HEK293 (cell line): ENCODE measurements around the gene EBF4.

ENCODE experiments used
- CTCF ChIA-PET: fragments of 350-600 bp; formaldehyde crosslinking; extraction: SDS; loops from one replicate; lab custom pipeline; 2021; ENCODE audit warnings: antibody characterized with exemption; lab: Yijun Ruan, JAX
- POLR2A ChIA-PET: fragments of 300-600 bp; formaldehyde crosslinking; extraction: SDS; loops from one replicate; lab custom pipeline; 2020; ENCODE audit warnings: antibody characterized with exemption, inconsistent platforms; lab: Yijun Ruan, JAX
- H3K27ac ChIP-seq: fragments of 200-500 bp; sonication (Bioruptor generic); 2 replicates; pipeline ENCODE4 v1.5.1; 2014; ENCODE audit warnings: low read depth, low read length, control low read depth, inconsistent platforms; ENCODE audit errors: extremely low read depth
- H3K36me3 ChIP-seq, 2 experiments: fragments of 200-500 bp in 1 of 2; sonication (Bioruptor generic) in 1 of 2; 1 replicate in 1 of 2; 2 replicates in 1 of 2; pipeline ENCODE4 v1.5.1; 2014 to 2017; ENCODE audit warnings: inconsistent platforms in 2 of 2, low read length in 2 of 2; ENCODE audit not compliant: control insufficient read depth in 2 of 2, insufficient read depth in 1 of 2
- H3K4me1 ChIP-seq: fragments of 200-500 bp; sonication (Bioruptor generic); 2 replicates; pipeline ENCODE4 v1.5.1; 2014; ENCODE audit warnings: mild to moderate bottlenecking, low read length, inconsistent platforms; ENCODE audit not compliant: control insufficient read depth, insufficient read depth
- H3K4me3 ChIP-seq: 2 replicates; pipeline ENCODE4 v1.5.1; 2011; ENCODE audit warnings: low read depth, mild to moderate bottlenecking, control low read depth, low read length, moderate library complexity
- H3K9me3 ChIP-seq: fragments of 200-500 bp; sonication (Bioruptor generic); 2 replicates; pipeline ENCODE4 v1.5.1; 2014; ENCODE audit warnings: low read depth, low read length, inconsistent platforms; ENCODE audit not compliant: control insufficient read depth, insufficient read depth
- BCL6B ChIP-seq: fragments of 450-650 bp; formaldehyde crosslinking; IDR thresholded peaks from 2 replicates; pipeline ENCODE4 v1.5.1; 2017; ENCODE audit warnings: missing biosample characterization, missing genetic modification characterization
- CTCF ChIP-seq: fragments of 450-650 bp; formaldehyde crosslinking; IDR thresholded peaks from 2 replicates; pipeline ENCODE4 v1.5.1; 2016; ENCODE audit warnings: missing biosample characterization, missing genetic modification characterization
- GLIS1 ChIP-seq: fragments of 450-650 bp; formaldehyde crosslinking; IDR thresholded peaks from 2 replicates; pipeline ENCODE4 v1.5.1; 2016; ENCODE audit warnings: missing biosample characterization, missing genetic modification characterization
- GLIS2 ChIP-seq: fragments of 450-650 bp; formaldehyde crosslinking; IDR thresholded peaks from 2 replicates; pipeline ENCODE4 v1.5.1; 2016; ENCODE audit warnings: missing biosample characterization, missing genetic modification characterization
- HIC1 ChIP-seq: fragments of 450-650 bp; formaldehyde crosslinking; IDR thresholded peaks from 2 replicates; pipeline ENCODE4 v1.5.1; 2016; ENCODE audit warnings: missing biosample characterization, missing genetic modification characterization
- KLF1 ChIP-seq: fragments of 450-650 bp; formaldehyde crosslinking; IDR thresholded peaks from 2 replicates; pipeline ENCODE4 v1.5.1; 2016; ENCODE audit warnings: missing biosample characterization, missing genetic modification characterization
- SP7 ChIP-seq: fragments of 450-650 bp; formaldehyde crosslinking; IDR thresholded peaks from 2 replicates; pipeline ENCODE4 v1.5.1; 2016; ENCODE audit warnings: missing biosample characterization, missing genetic modification characterization
- ZFHX2 ChIP-seq: fragments of 450-650 bp; formaldehyde crosslinking; conservative IDR thresholded peaks from 2 replicates; pipeline ENCODE4 v1.5.1; 2016; ENCODE audit warnings: missing biosample characterization, missing genetic modification characterization
- ZFP69B ChIP-seq: fragments of 450-650 bp; formaldehyde crosslinking; IDR thresholded peaks from 2 replicates; pipeline ENCODE4 v1.5.1; 2016; ENCODE audit warnings: missing biosample characterization, missing genetic modification characterization
- ZNF146 ChIP-seq: fragments of 450-650 bp; formaldehyde crosslinking; IDR thresholded peaks from 2 replicates; pipeline ENCODE4 v1.5.1; 2016; ENCODE audit warnings: missing biosample characterization, missing genetic modification characterization
- ZNF239 ChIP-seq: fragments of 450-650 bp; formaldehyde crosslinking; IDR thresholded peaks from 2 replicates; pipeline ENCODE4 v1.5.1; 2016; ENCODE audit warnings: missing biosample characterization, missing genetic modification characterization
- ZNF366 ChIP-seq: fragments of 450-650 bp; formaldehyde crosslinking; conservative IDR thresholded peaks from 2 replicates; pipeline ENCODE4 v1.5.1; 2016; ENCODE audit warnings: missing biosample characterization, missing genetic modification characterization
- ZNF37A ChIP-seq: fragments of 450-650 bp; IDR thresholded peaks from 2 replicates; pipeline ENCODE4 v1.5.1; 2018; ENCODE audit warnings: missing biosample characterization, missing genetic modification characterization
- ZNF394 ChIP-seq: fragments of 450-650 bp; formaldehyde crosslinking; IDR thresholded peaks from 2 replicates; pipeline ENCODE4 v1.5.1; 2016; ENCODE audit warnings: missing biosample characterization, missing genetic modification characterization, mild to moderate bottlenecking, moderate library complexity, borderline replicate concordance
- ZNF623 ChIP-seq: fragments of 450-650 bp; formaldehyde crosslinking; IDR thresholded peaks from 2 replicates; pipeline ENCODE4 v1.5.1; 2016; ENCODE audit warnings: missing biosample characterization, missing genetic modification characterization

EBF4 gene

GRCh38 chr20:2759603-2760296, 67.2 kb downstream of the EBF4 start:
- Histone ChIP-seq H3K9me3 (no peaks in the 10 kb centered on the region), H3K36me3 (no peaks in the 10 kb centered on the region), H3K4me3 (no peak overlapping the region), H3K4me1 (no peaks in the 10 kb centered on the region), H3K27ac (no peak overlapping the region)
- CTCF ChIA-PET = interaction anchor here (0.6 to 9.8 kb wide), 4 partner anchors 18 to 279 kb away, joined by 3 to 159 read pairs (median 4); no protein-coding TSS in a partner anchor
- POLR2A ChIA-PET = no interaction called here
- TF ChIP-seq ZNF623 (tag by site-specific recombination) = no peak
- TF ChIP-seq GLIS2 (tag by site-specific recombination) = 0 out of 2 replicates have a peak, but pooled peaks have one; percentile 15
- TF ChIP-seq BCL6B (tag by site-specific recombination) = no peak
- TF ChIP-seq GLIS1 (tag by site-specific recombination) = 0 out of 2 replicates have a peak, but pooled peaks have one; percentile 37

- CTCF ChIA-PET = interaction anchor here (1.0 to 9.8 kb wide), 2 partner anchors 19 to 91 kb away, joined by 3 to 159 read pairs; no protein-coding TSS in a partner anchor
- H3K4me1 ChIP-seq = no peaks in the 10 kb centered on the region
- no peaks in the 10 kb centered on the region for H3K9me3 ChIP-seq
- no peak overlapping the region for H3K4me3 ChIP-seq
- no peaks in the 10 kb centered on the region for H3K36me3 ChIP-seq
- no peak overlapping the region for H3K27ac ChIP-seq
- TF ChIP-seq ZNF37A (tag by site-specific recombination) (no peak), KLF1 (tag by site-specific recombination) (peak; percentile 10; the same call in 1 of the 2 replicates), ZNF239 (tag by site-specific recombination) (no peak), ZNF366 (tag by site-specific recombination) (no peak), HIC1 (tag by site-specific recombination) (no peak)
- POLR2A ChIA-PET = no interaction called here
These were observed 67.8 kb downstream of the EBF4 start for GRCh38 chr20:2760297-2760951.

- Histone ChIP-seq H3K36me3 (no peaks in the 10 kb centered on the region), H3K9me3 (no peaks in the 10 kb centered on the region), H3K4me3 (no peak overlapping the region), H3K4me1 (no peaks in the 10 kb centered on the region), H3K27ac (no peak overlapping the region)
- 0 out of 2 replicates have a peak, but pooled peaks have one; percentile 16 for TF ChIP-seq ZFHX2
- TF ChIP-seq ZNF394 (tag by site-specific recombination) = no peak
- ChIA-PET POLR2A (no interaction called here), CTCF (interaction anchor here (1.1 to 9.8 kb wide), 3 partner anchors 8 to 90 kb away, joined by 3 to 159 read pairs (median 38); no protein-coding TSS in a partner anchor)
These were observed 68.3 kb downstream of the EBF4 start for GRCh38 chr20:2760952-2761305.

GRCh38 chr20:2761885-2762284, 69.3 kb downstream of the EBF4 start:
- ChIA-PET POLR2A (no interaction called here), CTCF (interaction anchor here (0.6 to 3.6 kb wide), 10 partner anchors 9 to 334 kb away, joined by 3 to 38 read pairs (median 3); no protein-coding TSS in a partner anchor)
- no peaks in the 10 kb centered on the region for H3K9me3 ChIP-seq
- TF ChIP-seq ZNF146 (tag by site-specific recombination) (no peak), SP7 (tag by site-specific recombination) (peak; percentile 80), ZFP69B (tag by site-specific recombination) (no peak), CTCF (tag by site-specific recombination) (no peak), BCL6B (tag by site-specific recombination) (no peak)
- H3K4me1 ChIP-seq = no peaks in the 10 kb centered on the region
- no peak overlapping the region for H3K27ac ChIP-seq
- H3K4me3 ChIP-seq = no peak overlapping the region
- no peaks in the 10 kb centered on the region for H3K36me3 ChIP-seq
